Activated B cell treated with CpG ODN at 0.5 μM for 24 hours (primary cell): ENCODE results near the gene TMSB4X. TPM values are rescaled to one million over a fixed set of nuclear protein-coding genes. Genes with fewer than 3 reads are reported as not detected.

Experiments
- ATAC-seq: fragments of 200-7000 bp; cut with Tn5 transposase; one replicate; pipeline ENCODE4 v1.10.0; 2021; ENCODE audit warnings: low read depth, mild to moderate bottlenecking, moderate library complexity
- CTCF ChIA-PET: fragments of 350-600 bp; sonication (Branson Sonifier 250); formaldehyde crosslinking; loops from one replicate; lab custom pipeline; 2021; ENCODE audit warnings: antibody characterized with exemption; lab: Charles Lee
- POLR2A ChIA-PET: fragments of 350-600 bp; sonication (Branson Sonifier 250); formaldehyde crosslinking; loops from one replicate; lab custom pipeline; 2021; ENCODE audit warnings: antibody characterized with exemption; lab: Charles Lee
- DNase-seq: peaks from one replicate; pipeline ENCODE4 v3.0.0; 2022
- H3K27ac Mint-ChIP-seq: one replicate; pipeline ENCODE4 v1.8.0; 2020; ENCODE audit warnings: mixed read lengths
- H3K27me3 Mint-ChIP-seq: one replicate; pipeline ENCODE4 v1.8.0; 2021; ENCODE audit warnings: mixed read lengths
- H3K36me3 Mint-ChIP-seq: one replicate; pipeline ENCODE4 v1.8.0; 2021; ENCODE audit warnings: low read depth, mixed read lengths
- H3K4me1 Mint-ChIP-seq: one replicate; pipeline ENCODE4 v1.8.0; 2021; ENCODE audit warnings: mixed read lengths
- H3K4me3 Mint-ChIP-seq: one replicate; pipeline ENCODE4 v1.8.0; 2020; ENCODE audit warnings: mild to moderate bottlenecking, mixed read lengths
- H3K9me3 Mint-ChIP-seq: one replicate; pipeline ENCODE4 v1.8.0; 2020; ENCODE audit warnings: mixed read lengths
- intact Hi-C: fragments of 100-400 bp; cut with micrococcal nuclease; formaldehyde crosslinking; loops from one replicate; pipeline ENCODE4 v1.15.1; 2024
- total RNA-seq: library from RNA; stranded (reverse); gene quantifications from 2 replicates; pipeline ENCODE4 v1.2.3, GENCODE V29; 2022
- TF ChIP-seq, protein P1 (sequence below): fragments of 200-600 bp; IDR thresholded peaks from one replicate; pipeline ENCODE4 v1.8.0; 2022; ENCODE audit warnings: antibody characterized with exemption, mild to moderate bottlenecking

Gene TMSB4X
- total RNA-seq, 1 donor from 2014 or later, result 5,922 TPM

DNA sequence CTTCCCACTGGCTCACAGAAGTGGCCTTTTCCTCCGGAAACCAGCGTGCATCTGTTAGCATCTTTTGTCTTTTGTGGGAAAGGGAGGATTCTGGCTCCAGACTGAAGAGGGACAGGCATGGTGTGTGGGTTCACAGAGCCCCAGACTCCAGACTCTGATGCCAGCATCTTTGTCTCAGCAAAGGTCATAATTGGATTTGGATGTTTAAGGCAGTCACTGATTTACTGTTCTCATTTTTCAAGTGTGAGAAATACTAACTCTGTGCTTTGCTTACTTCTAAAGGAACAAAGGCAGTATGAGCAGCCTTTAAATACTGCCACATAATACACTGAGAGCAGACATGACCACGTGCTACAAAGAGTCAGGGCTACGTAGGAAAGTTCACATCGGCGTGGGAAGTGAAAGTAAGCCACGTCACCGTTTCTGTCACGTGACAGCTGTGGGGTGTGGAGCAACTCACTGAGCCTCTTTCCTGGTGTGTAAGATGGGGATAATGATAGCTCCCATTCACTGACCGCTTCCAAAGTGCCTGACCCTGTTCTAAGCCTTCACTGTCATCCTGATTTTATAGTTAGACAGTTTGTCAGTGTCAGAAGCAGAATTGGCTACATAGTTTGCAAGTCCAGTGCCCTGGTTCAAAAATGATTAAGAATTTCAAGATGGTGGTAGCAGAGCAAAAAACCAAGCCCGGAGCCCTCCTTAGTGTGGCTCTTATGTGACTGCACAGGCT is 24.8 kb upstream of the TMSB4X start:
- ChIA-PET POLR2A (interaction anchor here (1.0 to 14.8 kb wide), 15 partner anchors 25 to 538 kb away, joined by 3 to 931 read pairs (median 9); partner anchors contain the start of gene TMSB4X), CTCF (interaction anchor here (0.9 to 6.8 kb wide), 10 partner anchors 18 to 540 kb away, joined by 3 to 142 read pairs (median 12); partner anchors contain the start of gene TMSB4X)
- H3K36me3 Mint-ChIP-seq, result no peaks in the 10 kb centered on the region
- H3K4me3 Mint-ChIP-seq, result peak overlapping the region; percentile 80
- H3K4me1 Mint-ChIP-seq, result peaks cover 84% of the 10 kb centered on the region
- ATAC-seq (peak; percentile 51), DNase-seq (peak; percentile 72)
- no peaks in the 10 kb centered on the region for H3K27me3 Mint-ChIP-seq
- intact Hi-C loops, result loop anchor here (1.0 to 5.0 kb wide), 7 partner anchors 37 to 697 kb away; no protein-coding TSS in a partner anchor
- no peaks in the 10 kb centered on the region for H3K9me3 Mint-ChIP-seq
- peak overlapping the region; percentile 96 for H3K27ac Mint-ChIP-seq
- TF ChIP-seq, protein P1, sequence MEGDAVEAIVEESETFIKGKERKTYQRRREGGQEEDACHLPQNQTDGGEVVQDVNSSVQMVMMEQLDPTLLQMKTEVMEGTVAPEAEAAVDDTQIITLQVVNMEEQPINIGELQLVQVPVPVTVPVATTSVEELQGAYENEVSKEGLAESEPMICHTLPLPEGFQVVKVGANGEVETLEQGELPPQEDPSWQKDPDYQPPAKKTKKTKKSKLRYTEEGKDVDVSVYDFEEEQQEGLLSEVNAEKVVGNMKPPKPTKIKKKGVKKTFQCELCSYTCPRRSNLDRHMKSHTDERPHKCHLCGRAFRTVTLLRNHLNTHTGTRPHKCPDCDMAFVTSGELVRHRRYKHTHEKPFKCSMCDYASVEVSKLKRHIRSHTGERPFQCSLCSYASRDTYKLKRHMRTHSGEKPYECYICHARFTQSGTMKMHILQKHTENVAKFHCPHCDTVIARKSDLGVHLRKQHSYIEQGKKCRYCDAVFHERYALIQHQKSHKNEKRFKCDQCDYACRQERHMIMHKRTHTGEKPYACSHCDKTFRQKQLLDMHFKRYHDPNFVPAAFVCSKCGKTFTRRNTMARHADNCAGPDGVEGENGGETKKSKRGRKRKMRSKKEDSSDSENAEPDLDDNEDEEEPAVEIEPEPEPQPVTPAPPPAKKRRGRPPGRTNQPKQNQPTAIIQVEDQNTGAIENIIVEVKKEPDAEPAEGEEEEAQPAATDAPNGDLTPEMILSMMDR, result no peak

DNA sequence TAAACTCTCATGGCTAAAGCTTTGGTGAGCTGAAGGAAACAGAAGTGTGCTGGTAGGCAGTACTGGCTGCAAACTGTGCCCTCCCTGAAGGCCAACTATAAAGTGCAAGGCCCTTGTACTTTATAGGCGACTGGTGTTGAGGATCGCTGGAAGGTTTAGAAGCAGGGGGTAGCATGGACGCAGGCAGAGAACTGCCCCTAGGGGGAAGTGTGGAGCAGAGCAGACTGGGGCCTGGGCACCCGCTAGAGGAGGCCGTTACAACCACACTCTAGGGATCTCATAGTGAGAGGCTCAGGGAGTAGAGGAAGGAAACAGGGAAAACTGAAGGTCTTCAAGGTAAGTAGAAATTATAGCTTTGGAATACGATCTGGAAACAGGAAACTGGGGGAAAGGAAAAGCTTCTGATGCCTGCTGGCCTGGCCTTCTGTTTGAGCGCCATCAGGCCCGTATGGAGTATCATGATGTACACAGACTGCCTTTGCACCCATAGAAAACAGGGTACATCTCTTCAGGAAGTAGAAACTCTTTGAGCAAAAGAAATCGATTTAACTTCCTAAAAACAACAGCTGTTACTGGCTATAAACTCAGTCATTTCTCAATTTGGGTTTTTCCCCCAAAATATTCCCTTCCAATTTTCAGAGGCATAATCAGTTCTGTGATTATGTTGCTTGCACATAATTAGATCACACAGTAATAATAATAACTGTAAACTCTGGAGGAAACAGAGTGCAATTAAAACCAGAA is 23.9 kb upstream of the TMSB4X start:
- POLR2A ChIA-PET, result interaction anchor here (0.7 to 14.8 kb wide), 15 partner anchors 24 to 738 kb away, joined by 3 to 931 read pairs (median 9); partner anchors contain the start of genes RAB9A and TMSB4X
- DNase-seq, result no peak
- H3K27me3 Mint-ChIP-seq, result no peaks in the 10 kb centered on the region
- H3K36me3 Mint-ChIP-seq, result no peaks in the 10 kb centered on the region
- peaks cover 91% of the 10 kb centered on the region for H3K4me1 Mint-ChIP-seq
- peak; percentile 72 for ATAC-seq
- CTCF ChIA-PET, result interaction anchor here (0.9 to 6.8 kb wide), 10 partner anchors 17 to 537 kb away, joined by 3 to 142 read pairs (median 12); partner anchors contain the start of gene TMSB4X
- intact Hi-C loops, result loop anchor here (1.0 to 5.0 kb wide), 8 partner anchors 22 to 306 kb away; no protein-coding TSS in a partner anchor
- H3K27ac Mint-ChIP-seq, result peak overlapping the region; percentile 96
- H3K9me3 Mint-ChIP-seq, result no peaks in the 10 kb centered on the region
- H3K4me3 Mint-ChIP-seq, result peak overlapping the region; percentile 80
- TF ChIP-seq, protein P1, result no peak

DNA sequence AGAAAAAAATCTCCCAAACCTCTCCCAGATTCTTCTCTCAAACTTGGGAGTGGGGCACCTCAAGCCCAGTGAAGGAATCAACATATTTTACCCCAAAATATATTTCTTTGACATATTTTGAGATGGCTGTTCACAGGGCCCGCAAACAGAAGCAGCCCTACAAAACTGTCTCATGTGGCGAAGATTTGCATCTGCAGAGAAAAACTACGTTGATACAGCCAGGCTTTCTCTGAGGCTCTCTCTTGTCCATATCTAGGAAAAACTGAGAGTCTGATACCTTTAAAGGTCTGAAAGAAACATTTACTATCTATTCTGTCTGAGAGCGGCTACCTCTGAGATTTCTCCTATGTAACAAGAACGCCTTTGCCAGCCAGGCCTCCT is 23.3 kb upstream of the TMSB4X start:
- Mint-ChIP-seq H3K4me1 (peaks cover 92% of the 10 kb centered on the region), H3K27ac (peak overlapping the region; percentile 96), H3K4me3 (peak overlapping the region; percentile 80), H3K9me3 (no peaks in the 10 kb centered on the region), H3K27me3 (no peaks in the 10 kb centered on the region), H3K36me3 (no peaks in the 10 kb centered on the region)
- DNase-seq (no peak), ATAC-seq (no peak)
- intact Hi-C loops, result loop anchor here (1.0 to 5.0 kb wide), 5 partner anchors 22 to 305 kb away; no protein-coding TSS in a partner anchor
- ChIA-PET CTCF (interaction anchor here (0.9 to 6.8 kb wide), 9 partner anchors 16 to 536 kb away, joined by 3 to 142 read pairs (median 15); partner anchors contain the start of gene TMSB4X), POLR2A (interaction anchor here (2.0 to 14.8 kb wide), 7 partner anchors 24 to 140 kb away, joined by 10 to 931 read pairs (median 40); partner anchors contain the start of gene TMSB4X)
- TF ChIP-seq, protein P1, result no peak

DNA sequence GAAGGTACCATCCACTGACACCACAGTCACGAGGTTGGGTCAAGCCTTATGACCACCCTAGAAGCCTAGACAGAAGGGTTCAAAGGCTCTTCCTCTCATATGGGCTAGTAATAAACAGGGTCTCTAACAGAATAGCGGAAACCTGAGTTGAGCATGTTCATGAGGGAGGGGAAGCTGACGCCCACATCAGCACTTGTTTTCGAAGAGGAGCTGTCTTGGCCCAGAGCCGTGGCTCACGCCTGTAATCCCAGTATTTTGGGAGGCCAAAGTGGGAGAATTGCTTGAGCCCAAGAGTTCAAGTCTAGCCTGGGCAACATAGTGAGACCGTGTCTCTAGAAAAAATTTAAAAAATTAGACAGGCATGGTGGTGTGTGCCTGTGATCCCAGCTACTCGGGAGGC is 21.5 kb upstream of the TMSB4X start:
- no peak overlapping the region for H3K4me3 Mint-ChIP-seq

More for the DNA sequence above, 21.5 kb upstream of the TMSB4X start:
- Mint-ChIP-seq H3K36me3 (no peaks in the 10 kb centered on the region), H3K27me3 (no peaks in the 10 kb centered on the region), H3K4me1 (peaks cover 87% of the 10 kb centered on the region), H3K27ac (peak overlapping the region; percentile 96), H3K9me3 (no peaks in the 10 kb centered on the region)
- CTCF ChIA-PET, result interaction anchor here (1.1 kb wide), 1 partner anchor 139 kb away, joined by 3 read pairs; no protein-coding TSS in a partner anchor
- TF ChIP-seq, protein P1, result no peak
- intact Hi-C loops, result loop anchor here (5.0 kb wide), 1 partner anchor 34 kb away; no protein-coding TSS in a partner anchor
- DNase-seq (no peak), ATAC-seq (no peak)
- POLR2A ChIA-PET, result interaction anchor here (1.3 to 14.8 kb wide), 3 partner anchors 22 to 139 kb away, joined by 3 to 931 read pairs (median 5); partner anchors contain the start of gene TMSB4X
